Activated CD4-positive, CD25-positive, alpha-beta regulatory T cell treated with anti-CD3 and anti-CD28 coated beads, Interleukin-2, amount 50 U/mL, for 16 hours (primary cell): ENCODE measurements around the gene TSSK6.
"Not testable (repeated sequence)": the region's sequence is repeated elsewhere in the genome, so short reads cannot be mapped to it uniquely, and the experiment has no call there.

ENCODE experiments used
- DNase-seq: peaks from one replicate; pipeline ENCODE4 v3.0.0-alpha.2; 2020; ENCODE audit warnings: low read depth, low spot score

TSSK6 gene

GRCh38 chr19:19487950-19488874 lies 27.1 kb downstream of the TSSK6 start:
- no peak for DNase-seq

GRCh38 chr19:19487077-19487949 lies 28.0 kb downstream of the TSSK6 start:
- DNase-seq, result no peak

- no peak for DNase-seq
Measured at GRCh38 chr19:19486343-19487076, 28.8 kb downstream of the TSSK6 start.

- DNase-seq, result no peak
Measured at GRCh38 chr19:19485998-19486290, 29.4 kb downstream of the TSSK6 start.

- no peak for DNase-seq
Measured at GRCh38 chr19:19485161-19485997, 30.0 kb downstream of the TSSK6 start.

GRCh38 chr19:19482809-19483596 lies 32.3 kb downstream of the TSSK6 start:
- DNase-seq, result no peak

GRCh38 chr19:19480688-19481087 lies 34.7 kb downstream of the TSSK6 start:
- no peak for DNase-seq

- DNase-seq, result no peak
Measured at GRCh38 chr19:19477705-19478383, 37.5 kb downstream of the TSSK6 start.

- no peak for DNase-seq
Measured at GRCh38 chr19:19475849-19476828, 39.2 kb downstream of the TSSK6 start.

GRCh38 chr19:19475015-19475765 lies 40.2 kb downstream of the TSSK6 start:
- no peak for DNase-seq

- not testable (repeated sequence) for DNase-seq
Measured at GRCh38 chr19:19472106-19472505, 43.2 kb downstream of the TSSK6 start.

- no peak for DNase-seq
Measured at GRCh38 chr19:19471682-19472081, 43.7 kb downstream of the TSSK6 start.

GRCh38 chr19:19470579-19470978 lies 44.8 kb downstream of the TSSK6 start:
- DNase-seq, result no peak

GRCh38 chr19:19468424-19469050 lies 46.8 kb downstream of the TSSK6 start:
- no peak for DNase-seq

- no peak for DNase-seq
Measured at GRCh38 chr19:19466201-19466600, 49.1 kb downstream of the TSSK6 start.

- no peak for DNase-seq
Measured at GRCh38 chr19:19465436-19466070, 49.8 kb downstream of the TSSK6 start.
